ENCODE measurements around the gene IGFBP2. TPM values are rescaled to one million over a fixed set of nuclear protein-coding genes. Genes with fewer than 3 reads are reported as not detected.
A peak's percentile ranks its signal among the peaks of the same experiment; 100 is the strongest.

Gene IGFBP2
- total RNA-seq, 2 experiments from 2014 or later, result 123 to 124 TPM

- DNase-seq, result no peak
These were observed 32.0 kb downstream of the IGFBP2 start for GRCh38 chr2:216665242-216665641.

GRCh38 chr2:216665717-216666116 lies 32.5 kb downstream of the IGFBP2 start:
- no peaks in the 10 kb centered on the region for H3K9me3 Mint-ChIP-seq
- POLR2A ChIA-PET, result interaction anchor here (1.0 to 1.3 kb wide), 3 partner anchors 142 to 167 kb away, joined by 3 to 5 read pairs (median 3); no protein-coding TSS in a partner anchor
- no peak for DNase-seq

More at GRCh38 chr2:216665242-216665641, 32.0 kb downstream of the IGFBP2 start:
- H3K4me1 Mint-ChIP-seq (ENCODE audit: low read depth), result no peaks in the 10 kb centered on the region
- H3K27me3 Mint-ChIP-seq, result no peaks in the 10 kb centered on the region
- POLR2A ChIA-PET, result interaction anchor here (1.0 kb wide), 1 partner anchor 142 kb away, joined by 3 read pairs; no protein-coding TSS in a partner anchor
- no peak overlapping the region for H3K27ac Mint-ChIP-seq
- CTCF ChIA-PET, result interaction anchor here (0.6 to 12.7 kb wide), 7 partner anchors 11 to 152 kb away, joined by 3 to 311 read pairs (median 3); no protein-coding TSS in a partner anchor
- no peak for TF ChIP-seq CTCF (IDR thresholded peaks at IDR 0.05)
- intact Hi-C loops (cut with micrococcal nuclease), result no loop called here
- H3K36me3 Mint-ChIP-seq (ENCODE audit: low read depth), result peaks cover 5% of the 10 kb centered on the region
- no peak for ATAC-seq
- H3K4me3 Mint-ChIP-seq, result no peak overlapping the region
- H3K9me3 Mint-ChIP-seq, result no peaks in the 10 kb centered on the region

GRCh38 chr2:216666461-216667233 lies 33.4 kb downstream of the IGFBP2 start:
- Mint-ChIP-seq H3K36me3 (ENCODE audit: low read depth) (no peaks in the 10 kb centered on the region), H3K4me1 (ENCODE audit: low read depth) (no peaks in the 10 kb centered on the region), H3K27me3 (no peaks in the 10 kb centered on the region), H3K27ac (no peak overlapping the region), H3K4me3 (no peak overlapping the region), H3K9me3 (no peaks in the 10 kb centered on the region)
- CTCF ChIA-PET, result interaction anchor here (0.6 to 12.7 kb wide), 31 partner anchors 8 to 1047 kb away, joined by 3 to 311 read pairs (median 5); no protein-coding TSS in a partner anchor
- ATAC-seq (peak; percentile 92), DNase-seq (peak; percentile 76)
- intact Hi-C loops (cut with micrococcal nuclease), result loop anchor here (1.0 kb wide), 1 partner anchor 147 kb away; no protein-coding TSS in a partner anchor
- peak; percentile 97 for TF ChIP-seq CTCF (IDR thresholded peaks at IDR 0.05)
- POLR2A ChIA-PET, result interaction anchor here (1.3 kb wide), 2 partner anchors 148 to 168 kb away, joined by 3 to 5 read pairs; no protein-coding TSS in a partner anchor

More at GRCh38 chr2:216665717-216666116, 32.5 kb downstream of the IGFBP2 start:
- Mint-ChIP-seq H3K36me3 (ENCODE audit: low read depth) (peaks cover 5% of the 10 kb centered on the region), H3K4me3 (no peak overlapping the region), H3K4me1 (ENCODE audit: low read depth) (no peaks in the 10 kb centered on the region), H3K27me3 (no peaks in the 10 kb centered on the region), H3K27ac (no peak overlapping the region)
- no peak for ATAC-seq
- no peak for TF ChIP-seq CTCF (IDR thresholded peaks at IDR 0.05)
- intact Hi-C loops (cut with micrococcal nuclease), result loop anchor here (1.0 kb wide), 1 partner anchor 146 kb away; no protein-coding TSS in a partner anchor
- CTCF ChIA-PET, result interaction anchor here (0.8 to 12.7 kb wide), 13 partner anchors 9 to 1048 kb away, joined by 3 to 311 read pairs (median 5); no protein-coding TSS in a partner anchor

GRCh38 chr2:216670266-216671080 lies 37.3 kb downstream of the IGFBP2 start:
- no peaks in the 10 kb centered on the region for H3K9me3 Mint-ChIP-seq
- no peaks in the 10 kb centered on the region for H3K27me3 Mint-ChIP-seq
- no peak for DNase-seq
- ChIA-PET CTCF (interaction anchor here (12.7 kb wide), 1 partner anchor 149 kb away, joined by 311 read pairs; no protein-coding TSS in a partner anchor), POLR2A (no interaction called here)
- intact Hi-C loops (cut with micrococcal nuclease), result no loop called here
- no peak for TF ChIP-seq CTCF (IDR thresholded peaks at IDR 0.05)
- H3K4me1 Mint-ChIP-seq (ENCODE audit: low read depth), result no peaks in the 10 kb centered on the region
- no peak for ATAC-seq
- no peak overlapping the region for H3K4me3 Mint-ChIP-seq
- no peaks in the 10 kb centered on the region for H3K36me3 Mint-ChIP-seq (ENCODE audit: low read depth)
- H3K27ac Mint-ChIP-seq, result no peak overlapping the region
